Activated CD4-positive, alpha-beta T cell treated with anti-CD3 and anti-CD28 coated beads for 1 hour (primary cell): Measurements from ENCODE around the gene ROCK2.

Experiments
- DNase-seq: peaks from one replicate; pipeline ENCODE4 v3.0.0-alpha.2; 2020

ROCK2 gene

GRCh38 chr2:11224887-11225286 lies 119.5 kb downstream of the ROCK2 start:
- no peak for DNase-seq

- no peak for DNase-seq
Measured at GRCh38 chr2:11222845-11223244, 121.6 kb downstream of the ROCK2 start.

- no peak for DNase-seq
Measured at GRCh38 chr2:11220445-11220844, 124.0 kb downstream of the ROCK2 start.

GRCh38 chr2:11215407-11215806 lies 129.0 kb downstream of the ROCK2 start:
- DNase-seq = no peak

- no peak for DNase-seq
Measured at GRCh38 chr2:11214770-11215169, 129.7 kb downstream of the ROCK2 start.

GRCh38 chr2:11213975-11214374 lies 130.5 kb downstream of the ROCK2 start:
- DNase-seq = no peak

- no peak for DNase-seq
Measured at GRCh38 chr2:11213090-11213638, 131.3 kb downstream of the ROCK2 start.

GRCh38 chr2:11212645-11213044 lies 131.8 kb downstream of the ROCK2 start:
- no peak for DNase-seq

- no peak for DNase-seq
Measured at GRCh38 chr2:11208083-11208482, 136.4 kb downstream of the ROCK2 start.

GRCh38 chr2:11203480-11203879 lies 141.0 kb downstream of the ROCK2 start:
- no peak for DNase-seq

- DNase-seq = no peak
Measured at GRCh38 chr2:11201969-11202368, 142.5 kb downstream of the ROCK2 start.

- DNase-seq = no peak
Measured at GRCh38 chr2:11200651-11201050, 143.8 kb downstream of the ROCK2 start.

GRCh38 chr2:11196246-11196645 lies 148.2 kb downstream of the ROCK2 start:
- DNase-seq = no peak

- DNase-seq = no peak
Measured at GRCh38 chr2:11187731-11188130, 156.7 kb downstream of the ROCK2 start.

GRCh38 chr2:11187083-11187619 lies 157.3 kb downstream of the ROCK2 start:
- no peak for DNase-seq

- DNase-seq = no peak
Measured at GRCh38 chr2:11186145-11186544, 158.3 kb downstream of the ROCK2 start.

GRCh38 chr2:11182951-11183350 lies 161.5 kb downstream of the ROCK2 start:
- no peak for DNase-seq

- no peak for DNase-seq
Measured at GRCh38 chr2:11180653-11181052, 163.8 kb downstream of the ROCK2 start.

GRCh38 chr2:11179899-11180298 lies 164.5 kb downstream of the ROCK2 start:
- no peak for DNase-seq

GRCh38 chr2:11179196-11179595 lies 165.2 kb downstream of the ROCK2 start:
- no peak for DNase-seq

GRCh38 chr2:11177871-11178690 lies 166.4 kb downstream of the ROCK2 start:
- DNase-seq = no peak

GRCh38 chr2:11175293-11175795 lies 169.1 kb downstream of the ROCK2 start:
- DNase-seq = no peak

GRCh38 chr2:11174222-11174621 lies 170.2 kb downstream of the ROCK2 start:
- no peak for DNase-seq

GRCh38 chr2:11169333-11169732 lies 175.1 kb downstream of the ROCK2 start:
- DNase-seq = no peak
